Activated CD4-positive, alpha-beta T cell treated with anti-CD3 and anti-CD28 coated beads, Interleukin-2, amount 50 U/mL, for 24 hours (primary cell): ENCODE measurements around the gene TTLL10.

Experiments used
- DNase-seq, 2 donors: peaks; one replicate each; pipeline ENCODE4 v3.0.0-alpha.2; 2020; ENCODE audit warnings: low read depth in 1 of 2, low spot score in 1 of 2

Gene TTLL10

DNA sequence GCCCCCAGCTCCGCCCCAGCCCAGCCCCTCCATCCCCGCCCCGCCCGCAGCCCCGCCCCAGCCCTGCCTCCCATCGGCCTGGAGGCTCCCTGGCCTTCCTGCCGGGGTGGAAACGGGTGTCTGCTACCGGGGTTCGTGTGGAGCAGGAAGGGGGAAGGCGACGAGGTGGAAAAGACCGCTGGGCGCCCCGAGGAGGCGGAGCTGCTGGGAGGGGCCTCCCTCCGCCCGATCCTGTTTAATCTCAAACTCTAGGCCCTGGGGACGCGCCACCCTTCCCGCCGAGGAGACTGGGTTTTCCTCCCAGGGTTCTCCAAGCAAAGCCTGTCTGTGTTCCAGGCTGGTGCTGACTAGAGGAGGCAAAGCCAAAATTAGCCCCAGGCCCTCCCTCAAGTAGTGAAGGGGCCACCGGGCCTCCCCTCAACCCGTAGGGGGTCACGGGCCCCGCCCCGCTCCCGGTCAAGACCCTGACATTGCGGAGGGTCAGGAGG, 16.2 kb upstream of the TTLL10 start:
- DNase-seq: peak; percentile 28 to 52

DNA sequence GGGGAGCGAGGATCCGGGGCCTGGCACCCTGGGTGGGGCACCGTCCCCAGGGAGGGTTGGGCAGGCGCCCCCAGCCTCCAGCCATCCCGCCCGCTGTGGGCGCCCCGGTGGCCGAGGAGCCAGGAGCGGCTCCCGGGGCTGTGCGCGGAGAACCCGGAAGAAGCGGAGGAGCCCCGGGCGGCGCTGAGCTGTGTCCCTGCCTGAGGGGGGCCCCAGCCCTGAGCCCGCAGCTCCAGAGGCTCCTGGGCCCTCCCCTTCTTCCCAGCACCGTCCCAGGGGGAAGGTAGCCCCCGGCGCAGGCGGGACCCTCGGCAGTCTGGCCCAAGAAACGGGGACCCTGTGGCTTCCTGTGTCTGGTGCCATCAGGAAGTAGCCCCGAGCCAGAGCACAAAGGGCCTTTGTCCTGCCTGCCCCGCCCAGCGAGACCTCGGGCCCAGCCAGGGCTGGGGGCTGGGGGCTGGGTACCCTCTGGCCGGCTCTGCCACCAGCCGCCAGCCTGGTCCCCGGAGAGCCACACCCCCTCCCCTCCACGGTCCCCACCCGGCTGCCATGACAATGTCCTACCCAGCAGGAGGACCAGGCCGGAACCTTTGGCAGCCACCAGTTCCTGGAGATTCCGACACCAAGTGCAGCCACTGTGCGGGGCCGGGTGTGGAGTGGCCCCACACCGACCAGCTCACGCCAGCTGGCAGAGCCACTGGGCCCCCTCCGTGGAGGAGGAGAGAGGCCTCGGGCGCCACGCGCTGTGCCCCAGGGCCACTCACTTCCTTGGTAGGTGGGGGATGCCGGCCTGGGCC, 15.6 kb upstream of the TTLL10 start:
- DNase-seq: no peak

- no peak for DNase-seq
Observed at GRCh38 chr1:1160281-1160930, 13.3 kb upstream of the TTLL10 start.

GRCh38 chr1:1161078-1161682, 12.5 kb upstream of the TTLL10 start:
- DNase-seq: no peak

DNA sequence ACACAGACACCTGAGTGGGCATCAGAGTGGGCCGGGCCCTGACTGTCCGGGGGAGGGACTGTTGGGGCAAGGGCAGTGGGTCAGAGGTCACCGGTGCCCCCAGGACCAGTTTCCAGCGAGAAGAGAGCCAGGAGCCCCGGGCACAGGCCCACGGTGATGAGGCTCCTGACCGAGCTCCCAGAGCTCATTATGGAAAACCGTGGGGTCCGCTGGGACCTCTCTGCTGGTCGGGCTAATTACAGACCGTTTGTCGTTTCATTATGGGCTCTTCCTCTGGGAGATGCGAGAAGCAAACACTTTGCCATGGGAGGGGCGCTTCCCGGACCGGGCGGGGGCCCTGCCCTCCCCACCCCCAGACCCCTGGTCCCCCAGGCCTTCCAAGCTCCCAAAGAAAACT, 12.0 kb upstream of the TTLL10 start:
- no peak for DNase-seq

- DNase-seq: no peak
Observed at GRCh38 chr1:1162597-1163537, 10.8 kb upstream of the TTLL10 start.

GRCh38 chr1:1163538-1164070, 10.1 kb upstream of the TTLL10 start:
- DNase-seq: no peak

GRCh38 chr1:1164361-1164700, 9.3 kb upstream of the TTLL10 start:
- no peak for DNase-seq

- DNase-seq: no peak
Observed at GRCh38 chr1:1164701-1165451, 8.8 kb upstream of the TTLL10 start.

DNA sequence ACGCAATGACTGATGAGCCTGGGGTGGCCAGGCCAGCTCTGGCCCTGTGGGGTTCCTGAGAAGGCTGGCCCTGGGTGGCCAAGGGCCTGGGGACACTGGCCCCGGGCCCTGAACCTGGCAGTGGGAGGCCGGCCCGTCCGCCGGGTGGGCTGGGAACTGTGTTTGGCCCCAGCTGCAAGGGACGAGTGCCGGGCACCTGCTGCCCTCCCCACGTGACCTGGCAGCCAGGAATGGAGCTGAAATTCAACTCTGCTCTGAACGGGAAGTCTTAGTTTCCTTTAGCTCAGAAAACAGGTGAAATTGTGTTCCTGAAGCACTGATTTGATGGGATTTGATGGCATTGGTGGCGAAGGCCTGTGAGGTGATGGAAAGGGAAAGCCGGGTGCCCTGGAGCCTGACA, 8.2 kb upstream of the TTLL10 start:
- DNase-seq: no peak

- no peak for DNase-seq
Observed at GRCh38 chr1:1165900-1166421, 7.7 kb upstream of the TTLL10 start.

DNA sequence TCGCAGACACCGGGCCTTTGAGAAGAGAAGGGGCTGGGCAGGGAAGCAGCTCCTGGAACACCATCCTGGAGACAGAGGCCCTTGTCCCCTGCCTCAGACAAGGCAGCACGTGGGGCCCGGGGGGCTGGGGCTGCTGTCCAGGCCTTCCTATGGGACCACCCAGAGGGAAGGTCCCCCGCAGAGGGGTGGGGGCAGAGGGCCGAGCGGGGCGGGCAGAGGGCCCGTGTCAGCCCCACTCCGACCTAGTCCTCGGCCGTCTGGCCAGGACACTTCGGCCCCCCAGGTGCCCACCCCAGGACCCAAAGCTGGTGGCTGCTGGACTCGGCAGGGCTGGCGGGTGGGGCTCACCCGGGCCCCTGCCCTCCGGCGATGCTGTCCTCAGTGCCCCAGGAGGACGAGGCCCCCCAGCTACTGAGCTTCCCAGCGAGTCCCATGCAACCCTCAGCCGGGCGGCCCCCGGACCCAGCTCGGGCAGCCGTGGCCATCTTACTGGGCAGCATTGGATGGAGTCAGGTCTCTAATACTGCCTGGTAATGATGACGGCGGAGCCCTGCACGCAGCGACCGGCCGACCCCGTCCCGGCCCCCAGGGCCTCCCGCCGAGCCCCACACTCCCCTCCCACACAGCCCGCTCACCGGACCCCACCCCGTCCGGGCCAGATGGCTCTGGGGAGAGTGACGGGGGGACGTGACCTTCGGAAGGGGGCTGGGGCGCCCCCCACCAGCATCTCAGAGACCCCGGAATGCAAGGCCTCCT, 6.9 kb upstream of the TTLL10 start:
- DNase-seq: no peak

DNA sequence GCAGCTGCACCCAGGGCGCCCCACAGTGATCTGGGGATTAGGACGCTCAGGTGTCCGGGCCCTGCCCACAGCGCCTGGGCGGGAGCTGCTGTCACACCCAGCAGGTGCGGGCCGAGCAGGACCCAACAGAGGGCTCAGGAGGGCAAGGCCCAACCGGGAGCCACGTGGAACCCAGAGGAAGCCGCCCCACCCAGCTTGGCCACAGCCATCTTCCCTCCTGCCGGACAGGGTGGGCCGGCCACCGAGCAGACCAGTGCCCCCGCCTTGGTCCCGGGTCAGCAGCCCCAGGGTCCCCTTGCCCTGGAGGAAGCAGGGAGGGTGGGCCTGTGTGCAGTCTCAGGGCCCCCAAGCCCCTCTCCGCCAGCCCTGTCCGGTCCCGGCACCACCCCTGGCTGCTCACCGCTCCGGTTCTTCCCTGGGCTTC, 6.3 kb upstream of the TTLL10 start:
- DNase-seq: no peak

DNA sequence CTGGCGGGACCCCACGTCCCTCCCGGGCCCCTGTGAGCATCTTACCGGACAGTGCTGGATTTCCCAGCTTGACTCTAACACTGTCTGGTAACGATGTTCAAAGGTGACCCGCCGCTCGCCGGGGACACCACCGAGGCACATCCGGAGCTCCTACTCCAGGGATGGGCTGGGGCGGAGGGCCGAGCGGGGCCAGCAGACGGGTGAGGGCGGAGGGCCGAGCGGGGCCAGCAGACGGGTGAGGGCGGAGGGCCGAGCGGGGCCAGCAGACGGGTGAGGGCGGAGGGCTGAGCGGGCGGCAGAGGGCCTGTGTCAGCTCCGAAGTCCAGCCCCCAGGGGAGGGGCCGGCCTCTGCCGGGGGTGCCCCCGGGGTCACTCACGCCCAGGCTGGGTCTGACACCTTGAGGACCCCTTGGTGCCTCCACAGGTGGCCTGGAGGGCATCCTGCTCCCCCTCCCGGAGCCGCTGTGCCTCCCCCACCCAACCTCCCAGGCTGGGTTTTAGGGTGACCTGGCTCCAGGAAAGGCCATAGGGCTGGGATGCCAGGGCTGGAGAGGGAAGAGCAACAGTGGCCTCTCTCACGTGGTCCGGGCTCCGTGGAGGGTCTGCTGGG, 5.7 kb upstream of the TTLL10 start:
- no peak for DNase-seq

DNA sequence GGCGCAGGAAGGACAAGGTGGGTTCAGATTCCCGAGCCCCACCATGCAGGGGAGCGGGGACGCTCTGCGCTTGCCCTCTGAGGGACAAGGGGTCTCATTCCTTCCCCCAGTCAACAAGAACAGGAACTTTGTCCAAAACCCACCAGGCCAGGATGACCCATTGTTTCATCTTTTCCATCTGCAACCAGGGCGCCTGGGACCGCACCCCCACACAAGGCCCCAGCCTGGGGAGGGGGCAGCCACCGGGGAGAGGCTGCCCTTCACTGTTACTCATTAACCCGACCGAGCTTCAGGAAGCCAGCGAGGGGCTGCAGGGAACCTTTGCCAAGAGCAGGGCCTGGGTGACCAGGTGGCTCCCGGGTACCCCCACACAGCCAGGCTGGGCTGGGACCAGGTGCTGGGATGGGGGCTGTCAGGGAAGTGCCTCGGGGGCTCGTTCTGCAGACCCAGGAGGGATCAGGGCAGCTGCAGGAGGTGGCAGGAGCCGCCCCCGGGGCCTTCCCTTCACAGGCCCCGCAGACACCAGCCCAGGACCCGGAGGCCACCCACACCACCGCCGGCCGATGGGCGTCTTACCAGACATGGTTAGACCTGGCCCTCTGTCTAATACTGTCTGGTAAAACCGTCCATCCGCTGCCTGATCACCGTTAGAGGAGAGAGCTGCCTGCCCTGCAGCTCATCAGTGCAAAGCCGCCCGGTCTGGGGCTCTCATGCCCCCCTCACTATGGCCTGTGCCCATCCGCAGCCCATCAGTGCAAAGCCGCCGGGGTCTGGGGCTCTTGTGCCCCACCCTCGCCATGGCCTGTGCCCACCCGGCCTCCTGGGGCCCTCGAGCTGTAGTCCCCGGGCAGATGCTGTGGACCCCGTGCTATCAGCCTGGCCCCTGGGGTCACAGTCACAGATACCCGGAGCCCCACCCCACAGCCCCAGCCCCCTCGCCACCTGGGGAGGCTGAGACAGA, 4.9 kb upstream of the TTLL10 start:
- DNase-seq: no peak

DNA sequence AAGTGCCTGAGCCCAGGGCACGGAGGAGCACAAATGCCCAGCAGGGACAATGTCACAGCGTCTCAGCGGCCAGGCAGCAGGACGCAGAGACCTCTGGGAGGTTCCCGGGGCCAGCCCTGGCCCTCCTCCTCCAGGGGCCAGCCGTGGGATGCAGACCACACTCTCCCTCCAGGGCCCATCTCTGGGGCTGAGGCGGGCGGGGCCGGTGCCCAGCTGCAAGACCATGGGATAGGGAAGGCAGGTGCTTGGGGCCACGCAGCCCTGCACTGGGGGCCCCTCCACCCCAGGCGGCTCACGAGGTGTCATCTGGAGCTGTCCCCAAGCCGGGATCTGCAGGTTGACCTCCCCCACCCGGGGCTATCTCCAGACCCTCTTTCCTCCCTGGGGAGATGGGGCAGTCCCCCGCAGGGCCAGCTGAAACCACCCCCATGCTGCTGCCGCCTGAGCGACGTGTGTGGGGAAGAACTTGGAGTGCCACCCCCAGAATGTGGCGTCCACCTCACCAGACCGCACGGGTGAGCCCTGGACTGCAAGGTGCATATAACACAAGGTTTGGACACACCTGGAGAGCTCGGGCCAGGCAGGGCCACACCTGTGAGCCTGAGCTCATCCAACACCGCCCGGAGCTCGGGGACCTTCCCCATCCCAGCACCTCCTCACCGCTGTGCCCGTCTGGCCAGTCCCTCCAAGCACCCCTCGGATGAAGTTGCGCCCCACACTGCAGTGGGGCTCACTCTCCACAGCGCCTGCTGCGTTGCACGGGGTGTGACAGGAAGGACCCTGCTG, 4.1 kb upstream of the TTLL10 start:
- DNase-seq: no peak
